ENCODE data around the gene DCAF5. TPM values are rescaled to one million over a fixed set of nuclear protein-coding genes. Genes with fewer than 3 reads are reported as not detected.
A peak's percentile ranks its signal among the peaks of the same experiment; 100 is the strongest.
"Not testable (repeated sequence)": the region's sequence is repeated elsewhere in the genome, so short reads cannot be mapped to it uniquely, and the experiment has no call there.

The DCAF5 gene
- total RNA-seq, 4 donors from 2014 or later, result 42.2 to 53.7 (median 51.1) TPM

- no peaks in the 10 kb centered on the region for H3K9me3 ChIP-seq
- 90 to 93% methylated on average over 3 of the region's 3 CpGs for WGBS, 2 donors
- H3K27me3 ChIP-seq, result no peaks in the 10 kb centered on the region
- H3K4me3 ChIP-seq, result no peak overlapping the region
- TF ChIP-seq CTCF (IDR thresholded peaks at IDR 0.05) (no peak), POLR2A (IDR thresholded peaks at IDR 0.05) (no peak)
- no peaks in the 10 kb centered on the region for H3K4me1 ChIP-seq
- no peak overlapping the region for H3K27ac ChIP-seq
- no peak for DNase-seq (ENCODE audit: low spot score in 2 of 2)
- H3K36me3 ChIP-seq, result peaks cover 0 to 35% (median 0%) of the 10 kb centered on the region in 3 donors
Measured at GRCh38 chr14:69066396-69067171, 86.3 kb downstream of the DCAF5 start.

- 98 to 99% methylated on average over 4 of the region's 4 CpGs for WGBS, 2 donors
- peaks cover 0 to 35% (median 0%) of the 10 kb centered on the region in 3 donors for H3K36me3 ChIP-seq
- H3K27ac ChIP-seq, result not testable (repeated sequence)
Measured at GRCh38 chr14:69065934-69066333, 87.0 kb downstream of the DCAF5 start.

GRCh38 chr14:69064596-69064995 lies 88.3 kb downstream of the DCAF5 start:
- Histone ChIP-seq H3K4me3 (no peak overlapping the region), H3K9me3 (no peaks in the 10 kb centered on the region), H3K36me3 (peaks cover 0 to 40% (median 0%) of the 10 kb centered on the region in 3 donors), H3K27me3 (no peaks in the 10 kb centered on the region), H3K27ac (no peak overlapping the region), H3K4me1 (no peaks in the 10 kb centered on the region)
- no peak for DNase-seq (ENCODE audit: low spot score in 2 of 2)
- TF ChIP-seq EP300 (IDR thresholded peaks at IDR 0.05) (no peak), POLR2A (IDR thresholded peaks at IDR 0.05) (no peak), CTCF (IDR thresholded peaks at IDR 0.05) (no peak)

More at GRCh38 chr14:69065934-69066333, 87.0 kb downstream of the DCAF5 start:
- not testable (repeated sequence) for DNase-seq (ENCODE audit: low spot score in 2 of 2); H3K4me3 ChIP-seq; H3K27me3 ChIP-seq; H3K4me1 ChIP-seq; H3K9me3 ChIP-seq

- no peaks in the 10 kb centered on the region for H3K9me3 ChIP-seq
- 72 to 74% methylated on average over 8 of the region's 8 CpGs for WGBS, 2 donors
- H3K4me3 ChIP-seq, result no peak overlapping the region
- H3K36me3 ChIP-seq, result peaks cover 0 to 60% (median under 1%) of the 10 kb centered on the region in 3 donors
- DNase-seq (ENCODE audit: low spot score in 2 of 2), result no peak
- H3K27ac ChIP-seq, result peak overlapping the region in 2 of 4 donors; percentile 2 to 58
- H3K27me3 ChIP-seq, result no peaks in the 10 kb centered on the region
- TF ChIP-seq POLR2A (IDR thresholded peaks at IDR 0.05) (no peak), EP300 (IDR thresholded peaks at IDR 0.05) (peak in 1 of 2 donors; percentile 48)
- no peaks in the 10 kb centered on the region for H3K4me1 ChIP-seq
Measured at GRCh38 chr14:69059658-69060623, 93.0 kb downstream of the DCAF5 start.

GRCh38 chr14:69055999-69056788 lies 96.7 kb downstream of the DCAF5 start:
- H3K9me3 ChIP-seq, result no peaks in the 10 kb centered on the region
- no peak for TF ChIP-seq EP300 (IDR thresholded peaks at IDR 0.05)
- TF ChIP-seq POLR2A (IDR thresholded peaks at IDR 0.05), result no peak
- no peak for TF ChIP-seq CTCF (IDR thresholded peaks at IDR 0.05)
- no peak overlapping the region for H3K4me3 ChIP-seq
- no peak for DNase-seq (ENCODE audit: low spot score in 2 of 2)
- WGBS, 2 donors, result 31 to 44% methylated on average over 3 of the region's 3 CpGs
- peaks cover 0 to 19% (median 1%) of the 10 kb centered on the region in 4 donors for H3K4me1 ChIP-seq
- no peaks in the 10 kb centered on the region for H3K27me3 ChIP-seq
- peaks cover 0 to 70% (median 8%) of the 10 kb centered on the region in 3 donors for H3K36me3 ChIP-seq
- H3K27ac ChIP-seq, result no peak overlapping the region

All from tibial nerve (tissue), 4 donors.